IMR-90 (cell line): ENCODE results near the gene ANAPC5. TPM values are rescaled to one million over a fixed set of nuclear protein-coding genes. Genes with fewer than 3 reads are reported as not detected.

Experiments
- ATAC-seq: fragments of 200-7000 bp; cut with Tn5 transposase; 2 replicates; pipeline ENCODE4 v1.9.1; 2020; ENCODE audit warnings: low read depth, mild to moderate bottlenecking, moderate library complexity
- BruUV-seq: library from RNA; stranded (reverse); fragments of 400-500 nt; replicated peaks from 2 replicates; lab custom pipeline; 2021; lab: Mats Ljungman, UMichigan
- CTCF ChIA-PET: fragments of 300-600 bp; formaldehyde crosslinking; extraction: SDS; loops from one replicate; lab custom pipeline; 2021; ENCODE audit warnings: antibody characterized with exemption; lab: Yijun Ruan, JAX
- POLR2A ChIA-PET: fragments of 300-600 bp; sonication (Branson Sonifier 250); formaldehyde crosslinking; loops from one replicate; lab custom pipeline; 2022; ENCODE audit warnings: antibody characterized with exemption; ENCODE audit not compliant: unreplicated experiment; lab: Charles Lee
- DNase-seq: peaks from one replicate; pipeline ENCODE4 v3.0.0; 2013
- H2AFZ ChIP-seq: replicated peaks from 2 replicates; pipeline ENCODE3; 2013; ENCODE audit warnings: low read length, mild to moderate bottlenecking; ENCODE audit not compliant: poor library complexity
- H2AK5ac ChIP-seq: 2 replicates; pipeline ENCODE4 v1.6.1; 2013; ENCODE audit warnings: low read depth, low read length, inconsistent platforms
- H2AK9ac ChIP-seq: replicated peaks from 2 replicates; pipeline ENCODE3; 2013; ENCODE audit warnings: mild to moderate bottlenecking, low read depth, low read length, moderate library complexity; ENCODE audit not compliant: poor library complexity
- H2BK120ac ChIP-seq: 2 replicates; pipeline ENCODE4 v1.6.1; 2013; ENCODE audit warnings: low read depth, low read length, inconsistent platforms
- H2BK15ac ChIP-seq: 3 replicates; pipeline ENCODE4 v1.6.1; 2013; ENCODE audit warnings: low read depth, low read length, inconsistent platforms
- H2BK20ac ChIP-seq: 2 replicates; pipeline ENCODE4 v1.6.1; 2013; ENCODE audit warnings: low read depth, mild to moderate bottlenecking, inconsistent platforms, low read length, moderate library complexity
- H2BK5ac ChIP-seq: 2 replicates; pipeline ENCODE4 v1.6.1; 2013; ENCODE audit warnings: mild to moderate bottlenecking, low read depth, low read length, inconsistent platforms; ENCODE audit not compliant: poor library complexity, severe bottlenecking
- H3K14ac ChIP-seq: replicated peaks from 2 replicates; pipeline ENCODE4 v1.6.1; 2013; ENCODE audit warnings: low read depth, low read length, inconsistent platforms
- H3K18ac ChIP-seq: 2 replicates; pipeline ENCODE4 v1.6.1; 2013; ENCODE audit warnings: low read depth, low read length, control low read depth
- H3K23ac ChIP-seq: 2 replicates; pipeline ENCODE4 v1.6.1; 2013; ENCODE audit warnings: low read depth, low read length, inconsistent platforms
- H3K27ac ChIP-seq: 2 replicates; pipeline ENCODE4 v1.5.1; 2013; ENCODE audit warnings: mild to moderate bottlenecking, control low read depth, low read length; ENCODE audit not compliant: insufficient read depth
- H3K27me3 ChIP-seq: 2 replicates; pipeline ENCODE4 v1.6.1; 2013; ENCODE audit warnings: low read length; ENCODE audit not compliant: control insufficient read depth, insufficient read depth
- H3K36me3 ChIP-seq: 2 replicates; pipeline ENCODE4 v1.6.1; 2013; ENCODE audit warnings: low read length, mixed read lengths; ENCODE audit not compliant: control insufficient read depth, insufficient read depth
- H3K4ac ChIP-seq: 2 replicates; pipeline ENCODE4 v1.6.1; 2013; ENCODE audit warnings: low read depth, low read length, inconsistent platforms
- H3K4me1 ChIP-seq: 2 replicates; pipeline ENCODE4 v1.6.1; 2013; ENCODE audit warnings: low read length, mixed read lengths; ENCODE audit not compliant: control insufficient read depth, insufficient read depth
- H3K4me2 ChIP-seq: 2 replicates; pipeline ENCODE4 v1.6.1; 2013; ENCODE audit warnings: low read depth, mild to moderate bottlenecking, control low read depth, low read length, moderate library complexity
- H3K4me3 ChIP-seq: 2 replicates; pipeline ENCODE4 v1.5.1; 2013; ENCODE audit warnings: low read depth, mild to moderate bottlenecking, control low read depth, low read length, moderate library complexity; ENCODE audit not compliant: insufficient read depth
- H3K56ac ChIP-seq: 2 replicates; pipeline ENCODE4 v1.6.1; 2013; ENCODE audit warnings: low read length, inconsistent platforms; ENCODE audit not compliant: insufficient read depth; ENCODE audit errors: extremely low read depth
- H3K79me1 ChIP-seq, 2 experiments: 2 replicates each; pipeline ENCODE4 v1.6.1; 2013; ENCODE audit warnings: low read length in 2 of 2, inconsistent platforms in 1 of 2, low read depth in 1 of 2
- H3K9ac ChIP-seq: 2 replicates; pipeline ENCODE4 v1.6.1; 2013; ENCODE audit warnings: low read depth, low read length, control low read depth
- H3K9me1 ChIP-seq: 2 replicates; pipeline ENCODE4 v1.6.1; 2013; ENCODE audit warnings: low read length, inconsistent platforms; ENCODE audit not compliant: insufficient read depth
- H3K9me3 ChIP-seq: 2 replicates; pipeline ENCODE4 v1.6.1; 2013; ENCODE audit warnings: low read length; ENCODE audit not compliant: control insufficient read depth, insufficient read depth
- H4K20me1 ChIP-seq: 2 replicates; pipeline ENCODE4 v1.6.1; 2013; ENCODE audit warnings: low read length, inconsistent platforms; ENCODE audit not compliant: insufficient read depth
- H4K5ac ChIP-seq: 2 replicates; pipeline ENCODE4 v1.6.1; 2013; ENCODE audit warnings: mild to moderate bottlenecking, low read depth, low read length, control low read depth
- H4K8ac ChIP-seq, 2 experiments: 2 replicates each; pipeline ENCODE4 v1.6.1; 2013; ENCODE audit warnings: low read depth in 2 of 2, low read length in 2 of 2, control low read depth in 1 of 2, inconsistent platforms in 1 of 2
- H4K91ac ChIP-seq: 2 replicates; pipeline ENCODE4 v1.6.1; 2013; ENCODE audit warnings: low read depth, low read length, inconsistent platforms; ENCODE audit not compliant: insufficient read depth
- BHLHE40 ChIP-seq: fragments of 150-350 bp; IDR thresholded peaks from 2 replicates; pipeline ENCODE4 v1.6.1; 2016; ENCODE audit warnings: mild to moderate bottlenecking, low read depth, low read length
- CEBPB ChIP-seq: IDR thresholded peaks from 2 replicates; pipeline ENCODE4 v1.6.1; 2012; ENCODE audit warnings: low read depth, low read length, improper control_type of control experiment
- CHD1 ChIP-seq: IDR thresholded peaks from 2 replicates; pipeline ENCODE4 v1.6.1; 2012; ENCODE audit warnings: low read depth, low read length, improper control_type of control experiment
- MXI1 ChIP-seq: IDR thresholded peaks from 2 replicates; pipeline ENCODE4 v1.6.1; 2012; ENCODE audit warnings: low read depth, mild to moderate bottlenecking, low read length, moderate library complexity, borderline replicate concordance
- POLR2A ChIP-seq: IDR thresholded peaks from 2 replicates; pipeline ENCODE4 v1.6.1; 2012; ENCODE audit warnings: mild to moderate bottlenecking, low read depth, low read length
- RAD21 ChIP-seq: IDR thresholded peaks from 2 replicates; pipeline ENCODE4 v1.6.1; 2012; ENCODE audit warnings: low read length, improper control_type of control experiment
- RCOR1 ChIP-seq: IDR thresholded peaks from 2 replicates; pipeline ENCODE4 v1.6.1; 2012; ENCODE audit warnings: mild to moderate bottlenecking, low read length, improper control_type of control experiment; ENCODE audit not compliant: insufficient replicate concordance
- WGBS, 2 experiments: methylation state at CpG; one replicate each; pipeline versions ENCODE4 v1.1.5 to v1.1.7; 2013; ENCODE audit warnings: missing lambda C conversion rate in 2 of 2; ENCODE audit not compliant: insufficient read length in 1 of 2; ENCODE audit errors: extremely low coverage in 2 of 2; 5-methylcytosine and 5-hydroxymethylcytosine counted together
- dilution Hi-C: fragments of 300-500 bp; cut with HindIII; formaldehyde crosslinking; loops from one replicate; pipeline ENCODE4 v1.14.3; 2018; ENCODE audit warnings: low sequenced_read_pairs; ENCODE audit not compliant: unreplicated experiment
- in situ Hi-C: fragments of 300-500 bp; cut with MboI; formaldehyde crosslinking; loops from 3 replicates; pipeline ENCODE4 v1.14.3; 2019; ENCODE audit warnings: low sequenced_read_pairs, inconsistent platforms, mixed read lengths
- intact Hi-C: fragments of 100-400 bp; cut with micrococcal nuclease; formaldehyde crosslinking; loops from 2 replicates; pipeline ENCODE4 v1.10.0; 2022
- polyA plus RNA-seq, 3 experiments: library from polyadenylated mRNA; depleted of rRNA; stranded (reverse); fragments of >200 nt; gene quantifications; 2 replicates each; pipeline ENCODE4 v1.2.3, GENCODE V29; 2012; ENCODE audit warnings: low replicate concordance in 1 of 3
- total RNA-seq: library from RNA; depleted of rRNA; stranded (reverse); fragments of >200 nt; gene quantifications from 2 replicates; pipeline ENCODE4 v1.2.3, GENCODE V29; 2012
- TF ChIP-seq, protein P1 (sequence below): fragments of 150-350 bp; IDR thresholded peaks from 2 replicates; pipeline ENCODE4 v1.6.1; 2016; ENCODE audit warnings: low read depth, mild to moderate bottlenecking, low read length, moderate library complexity, borderline replicate concordance

ANAPC5 gene
- total and polyA plus RNA-seq, 2 of the 4 experiments (the other 2 are of a cell fraction), result 157 to 211 TPM

DNA sequence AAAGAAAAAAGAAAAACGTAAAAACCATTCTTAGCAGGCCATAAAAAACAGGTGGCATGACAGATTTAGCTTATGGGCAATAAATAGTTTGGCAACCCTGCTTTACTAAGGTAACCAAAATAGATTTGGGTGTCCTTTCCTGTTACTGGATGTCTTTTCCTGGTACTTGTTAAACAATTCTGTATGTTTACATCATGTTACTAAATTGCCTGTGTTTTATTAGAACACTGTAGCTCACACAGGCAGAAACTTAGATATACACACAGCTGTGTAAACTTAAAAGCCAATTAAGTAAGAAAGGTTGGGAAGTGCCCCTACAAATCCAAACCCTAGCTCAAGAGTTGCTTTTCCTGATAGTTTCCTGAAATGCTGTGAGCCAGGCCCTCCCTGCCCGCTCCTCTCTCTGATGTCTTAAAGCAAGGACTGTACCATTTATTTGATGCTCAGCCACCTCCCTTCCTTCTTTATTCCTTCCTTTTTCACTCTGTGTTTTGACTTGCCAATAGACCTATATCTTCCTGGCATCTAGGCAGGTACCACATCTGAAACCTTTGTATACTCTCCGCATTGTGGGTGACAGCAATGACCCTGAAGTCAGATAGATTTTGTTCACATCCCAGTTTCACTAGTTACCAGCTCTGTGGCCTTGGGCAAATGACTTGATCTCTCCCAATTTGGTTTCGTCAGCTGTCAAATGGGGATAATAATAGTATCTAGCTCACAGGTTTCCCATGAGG, 52.0 kb downstream of the ANAPC5 start:
- DNase-seq (no peak), ATAC-seq (no peak)
- CTCF ChIA-PET, result interaction anchor here (0.6 kb wide), 1 partner anchor 143 kb away, joined by 6 read pairs; no protein-coding TSS in a partner anchor
- no peak overlapping the region for H3K4me2 ChIP-seq
- H4K8ac ChIP-seq, result no peak overlapping the region
- H4K5ac ChIP-seq, result no peak overlapping the region
- no peak overlapping the region for H3K23ac ChIP-seq
- dilution Hi-C loops (no loop called here), in situ Hi-C loops (no loop called here), intact Hi-C loops (no loop called here)
- H3K9ac ChIP-seq, result no peak overlapping the region
- no peaks in the 10 kb centered on the region for H3K9me3 ChIP-seq
- no peak overlapping the region for H2BK5ac ChIP-seq
- peaks cover under 1% of the 10 kb centered on the region; the same call in 1 of the 2 replicates for H3K9me1 ChIP-seq
- 80% methylated on average over 1 of the region's 4 CpGs; no CpG with 5 or more reads in 1 of the 2 experiments for WGBS, 2 experiments
- 0 out of 2 replicates have a peak, but pooled peaks cover 2% of the 10 kb centered on the region for H3K27me3 ChIP-seq
- no peak overlapping the region for H3K4me3 ChIP-seq
- POLR2A ChIA-PET, result no interaction called here
- no peak overlapping the region for H3K14ac ChIP-seq
- H2AFZ ChIP-seq, result no peak overlapping the region
- no peak overlapping the region for H2BK120ac ChIP-seq
- H2BK15ac ChIP-seq, result no peak overlapping the region
- no peak overlapping the region for H3K56ac ChIP-seq
- BruUV-seq, result no TSS peak
- H3K36me3 ChIP-seq, result no peaks in the 10 kb centered on the region
- H3K4me1 ChIP-seq, result peaks cover 5% of the 10 kb centered on the region
- no peak overlapping the region for H3K27ac ChIP-seq
- no peak overlapping the region for H4K91ac ChIP-seq
- no peak overlapping the region for H2BK20ac ChIP-seq
- no peak overlapping the region for H2AK9ac ChIP-seq
- peaks cover 4% of the 10 kb centered on the region for H4K20me1 ChIP-seq
- no peak overlapping the region for H3K18ac ChIP-seq
- no peak overlapping the region for H2AK5ac ChIP-seq
- H3K4ac ChIP-seq, result no peak overlapping the region
- H3K79me1 ChIP-seq, result peaks cover 11% of the 10 kb centered on the region in 2 experiments; a peak in 3 of 4 replicates
- TF ChIP-seq CEBPB (no peak), CHD1 (no peak), MXI1 (no peak), POLR2A (no peak), RAD21 (no peak), RCOR1 (no peak), BHLHE40 (no peak)
- TF ChIP-seq, protein P1, sequence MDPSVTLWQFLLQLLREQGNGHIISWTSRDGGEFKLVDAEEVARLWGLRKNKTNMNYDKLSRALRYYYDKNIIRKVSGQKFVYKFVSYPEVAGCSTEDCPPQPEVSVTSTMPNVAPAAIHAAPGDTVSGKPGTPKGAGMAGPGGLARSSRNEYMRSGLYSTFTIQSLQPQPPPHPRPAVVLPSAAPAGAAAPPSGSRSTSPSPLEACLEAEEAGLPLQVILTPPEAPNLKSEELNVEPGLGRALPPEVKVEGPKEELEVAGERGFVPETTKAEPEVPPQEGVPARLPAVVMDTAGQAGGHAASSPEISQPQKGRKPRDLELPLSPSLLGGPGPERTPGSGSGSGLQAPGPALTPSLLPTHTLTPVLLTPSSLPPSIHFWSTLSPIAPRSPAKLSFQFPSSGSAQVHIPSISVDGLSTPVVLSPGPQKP, result no peak
